Heart left ventricle (tissue), 13 donors: Measurements from ENCODE around the gene SLC6A11.

Source experiments
- POLR2A ChIP-seq, 2 donors: fragments of 450-650 bp; IDR thresholded peaks; one replicate each; pipeline ENCODE4 v1.6.1; 2017; ENCODE audit warnings: antibody characterized with exemption in 2 of 2, mild to moderate bottlenecking in 2 of 2, moderate library complexity in 2 of 2
- TF ChIP-seq, protein P1 (sequence below), 12 donors: fragments of 200-600 bp; sonication (generic) in 4 of 12; IDR thresholded peaks; one replicate each; pipeline versions ENCODE4 v1.5.0 to v1.8.0; 2018 to 2022; ENCODE audit warnings: antibody characterized with exemption in 12 of 12, mild to moderate bottlenecking in 5 of 12
- donor health status: ischemic (EF 13 %, LVEDD 7.1; RV severe dilation, severe dysfunction).
- donor health status: DM: no; HTN: yes; CAD: no.
- donor health status: DM: no; HTN: no; CAD: no.
- donor health status: ischemic (EF 25% LVEDD 6.9; RV normal size, moderate dysfunction).
- donor health status: ischemic (EF 25% LVEDD 5.7; RV mildly dilated, moderate dysfunction).
- donor health status: ischemic (EF 35%, LVEDD 5.7; RV mildly dilated, moderate dysfunction).
- donor health status: nonischemic (EF 11% LVEDD 7.7; RV severe dilation, severe dysfunction).
- donor health status: DM: yes; HTN: yes; CAD: no.
- donor health status: PGD.
- donor health status: ischemic (EF 29% LVEDD 5.4; RV normal size, mild dysfunction).
- donor health status: nonischemic (EF 23%, LVEDD 6.1; RV moderate dilation, normal function).

DNA sequence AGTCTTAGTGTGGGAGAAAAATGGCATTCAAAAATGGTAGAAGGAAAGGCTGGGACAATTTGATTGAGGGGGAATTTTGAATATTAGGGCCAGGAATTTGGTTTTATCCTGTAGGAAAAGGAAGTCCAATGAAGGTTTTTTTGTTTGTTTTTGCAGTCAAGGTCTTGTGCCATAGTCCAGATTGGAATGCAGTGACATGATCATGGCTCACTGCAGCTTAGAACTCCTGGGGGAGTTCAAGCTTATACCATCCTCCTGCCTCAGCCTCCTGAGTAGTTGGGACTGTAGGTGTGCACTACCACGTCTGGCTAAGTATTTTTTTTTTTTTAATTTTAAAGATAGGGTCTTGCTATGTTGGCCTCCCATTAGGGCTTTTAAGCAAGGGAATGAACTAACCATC, 2.6 kb upstream of the SLC6A11 start:
- TF ChIP-seq, protein P1, sequence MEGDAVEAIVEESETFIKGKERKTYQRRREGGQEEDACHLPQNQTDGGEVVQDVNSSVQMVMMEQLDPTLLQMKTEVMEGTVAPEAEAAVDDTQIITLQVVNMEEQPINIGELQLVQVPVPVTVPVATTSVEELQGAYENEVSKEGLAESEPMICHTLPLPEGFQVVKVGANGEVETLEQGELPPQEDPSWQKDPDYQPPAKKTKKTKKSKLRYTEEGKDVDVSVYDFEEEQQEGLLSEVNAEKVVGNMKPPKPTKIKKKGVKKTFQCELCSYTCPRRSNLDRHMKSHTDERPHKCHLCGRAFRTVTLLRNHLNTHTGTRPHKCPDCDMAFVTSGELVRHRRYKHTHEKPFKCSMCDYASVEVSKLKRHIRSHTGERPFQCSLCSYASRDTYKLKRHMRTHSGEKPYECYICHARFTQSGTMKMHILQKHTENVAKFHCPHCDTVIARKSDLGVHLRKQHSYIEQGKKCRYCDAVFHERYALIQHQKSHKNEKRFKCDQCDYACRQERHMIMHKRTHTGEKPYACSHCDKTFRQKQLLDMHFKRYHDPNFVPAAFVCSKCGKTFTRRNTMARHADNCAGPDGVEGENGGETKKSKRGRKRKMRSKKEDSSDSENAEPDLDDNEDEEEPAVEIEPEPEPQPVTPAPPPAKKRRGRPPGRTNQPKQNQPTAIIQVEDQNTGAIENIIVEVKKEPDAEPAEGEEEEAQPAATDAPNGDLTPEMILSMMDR (IDR thresholded peaks at IDR 0.05) = no peak
- TF ChIP-seq POLR2A (IDR thresholded peaks at IDR 0.05) = no peak
